Neural cell (in vitro differentiated cells): Measurements from ENCODE around the gene YY1.

Experiments used
- EP300 ChIP-seq: fragments of 450-650 bp; conservative IDR thresholded peaks from 2 replicates; pipeline ENCODE4 v1.6.1; 2014; ENCODE audit warnings: antibody characterized with exemption, mild to moderate bottlenecking, moderate library complexity; ENCODE audit not compliant: poor library complexity, severe bottlenecking
- EZH2 ChIP-seq: fragments of 200-600, 300-800 bp; shearing (Covaris generic), sonication (generic); IDR thresholded peaks from 2 replicates; pipeline ENCODE4 v1.6.1; 2014; ENCODE audit warnings: antibody characterized with exemption, low read length, borderline replicate concordance, mild to moderate bottlenecking; ENCODE audit not compliant: insufficient read depth, poor library complexity, severe bottlenecking
- MXI1 ChIP-seq: fragments of 450-650 bp; conservative IDR thresholded peaks from 2 replicates; pipeline ENCODE4 v1.6.1; 2014; ENCODE audit warnings: antibody characterized with exemption, mild to moderate bottlenecking; ENCODE audit not compliant: poor library complexity, severe bottlenecking
- POLR2AphosphoS5 ChIP-seq: IDR thresholded peaks from 2 replicates; pipeline ENCODE4 v1.6.1; 2012
- RAD21 ChIP-seq: fragments of 450-650 bp; conservative IDR thresholded peaks from 2 replicates; pipeline ENCODE4 v1.6.1; 2014; ENCODE audit warnings: antibody characterized with exemption, mild to moderate bottlenecking, moderate library complexity
- TF ChIP-seq, protein P1 (sequence below): fragments of 450-650 bp; IDR thresholded peaks from 2 replicates; pipeline ENCODE4 v1.5.1; 2014; ENCODE audit warnings: antibody characterized with exemption, mild to moderate bottlenecking, moderate library complexity; ENCODE audit not compliant: poor library complexity, severe bottlenecking
- TF ChIP-seq, protein P2 (sequence below): IDR thresholded peaks from 2 replicates; pipeline ENCODE4 v1.6.1; 2012; ENCODE audit warnings: borderline replicate concordance

DNA sequence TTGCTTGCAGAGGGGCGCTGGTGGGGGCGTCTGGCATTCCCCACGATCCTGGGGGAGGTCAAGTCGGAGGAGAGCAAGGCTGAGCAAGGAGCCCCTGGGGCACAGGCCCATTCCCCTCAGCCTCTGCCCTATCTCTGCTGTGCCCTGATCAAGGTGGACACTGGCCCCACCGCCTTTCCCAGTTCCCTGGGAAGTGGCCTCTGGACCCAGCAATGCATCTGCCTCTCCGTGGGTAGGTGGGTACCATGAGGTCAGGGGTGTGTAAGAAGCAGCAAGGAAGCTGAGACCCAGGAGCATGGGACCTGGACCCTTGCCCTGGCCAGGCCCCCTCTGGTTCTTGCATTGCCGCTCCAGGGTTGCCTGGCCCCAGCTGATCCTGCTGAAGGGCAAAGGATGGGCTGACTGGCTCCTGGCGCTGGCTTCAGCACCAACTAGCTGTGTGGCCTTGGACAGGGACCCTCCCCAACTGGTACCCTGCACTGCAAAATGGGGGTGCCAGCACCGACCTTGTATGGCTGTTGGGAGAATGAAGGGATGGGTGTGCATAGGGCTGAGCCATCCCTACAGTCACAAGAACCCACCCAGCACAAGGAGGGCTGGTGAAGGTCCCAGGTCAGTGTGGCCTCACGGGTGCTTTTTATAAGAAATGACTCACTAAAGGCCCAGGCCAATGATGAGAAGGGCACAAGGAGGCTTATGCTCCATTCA lies 47.7 kb downstream of the YY1 start:
- TF ChIP-seq POLR2AphosphoS5 (no peak), RAD21 (no peak), EP300 (no peak), MXI1 (no peak), EZH2 (no peak)
- TF ChIP-seq, protein P1, sequence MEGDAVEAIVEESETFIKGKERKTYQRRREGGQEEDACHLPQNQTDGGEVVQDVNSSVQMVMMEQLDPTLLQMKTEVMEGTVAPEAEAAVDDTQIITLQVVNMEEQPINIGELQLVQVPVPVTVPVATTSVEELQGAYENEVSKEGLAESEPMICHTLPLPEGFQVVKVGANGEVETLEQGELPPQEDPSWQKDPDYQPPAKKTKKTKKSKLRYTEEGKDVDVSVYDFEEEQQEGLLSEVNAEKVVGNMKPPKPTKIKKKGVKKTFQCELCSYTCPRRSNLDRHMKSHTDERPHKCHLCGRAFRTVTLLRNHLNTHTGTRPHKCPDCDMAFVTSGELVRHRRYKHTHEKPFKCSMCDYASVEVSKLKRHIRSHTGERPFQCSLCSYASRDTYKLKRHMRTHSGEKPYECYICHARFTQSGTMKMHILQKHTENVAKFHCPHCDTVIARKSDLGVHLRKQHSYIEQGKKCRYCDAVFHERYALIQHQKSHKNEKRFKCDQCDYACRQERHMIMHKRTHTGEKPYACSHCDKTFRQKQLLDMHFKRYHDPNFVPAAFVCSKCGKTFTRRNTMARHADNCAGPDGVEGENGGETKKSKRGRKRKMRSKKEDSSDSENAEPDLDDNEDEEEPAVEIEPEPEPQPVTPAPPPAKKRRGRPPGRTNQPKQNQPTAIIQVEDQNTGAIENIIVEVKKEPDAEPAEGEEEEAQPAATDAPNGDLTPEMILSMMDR, result no peak
- TF ChIP-seq, protein P2, sequence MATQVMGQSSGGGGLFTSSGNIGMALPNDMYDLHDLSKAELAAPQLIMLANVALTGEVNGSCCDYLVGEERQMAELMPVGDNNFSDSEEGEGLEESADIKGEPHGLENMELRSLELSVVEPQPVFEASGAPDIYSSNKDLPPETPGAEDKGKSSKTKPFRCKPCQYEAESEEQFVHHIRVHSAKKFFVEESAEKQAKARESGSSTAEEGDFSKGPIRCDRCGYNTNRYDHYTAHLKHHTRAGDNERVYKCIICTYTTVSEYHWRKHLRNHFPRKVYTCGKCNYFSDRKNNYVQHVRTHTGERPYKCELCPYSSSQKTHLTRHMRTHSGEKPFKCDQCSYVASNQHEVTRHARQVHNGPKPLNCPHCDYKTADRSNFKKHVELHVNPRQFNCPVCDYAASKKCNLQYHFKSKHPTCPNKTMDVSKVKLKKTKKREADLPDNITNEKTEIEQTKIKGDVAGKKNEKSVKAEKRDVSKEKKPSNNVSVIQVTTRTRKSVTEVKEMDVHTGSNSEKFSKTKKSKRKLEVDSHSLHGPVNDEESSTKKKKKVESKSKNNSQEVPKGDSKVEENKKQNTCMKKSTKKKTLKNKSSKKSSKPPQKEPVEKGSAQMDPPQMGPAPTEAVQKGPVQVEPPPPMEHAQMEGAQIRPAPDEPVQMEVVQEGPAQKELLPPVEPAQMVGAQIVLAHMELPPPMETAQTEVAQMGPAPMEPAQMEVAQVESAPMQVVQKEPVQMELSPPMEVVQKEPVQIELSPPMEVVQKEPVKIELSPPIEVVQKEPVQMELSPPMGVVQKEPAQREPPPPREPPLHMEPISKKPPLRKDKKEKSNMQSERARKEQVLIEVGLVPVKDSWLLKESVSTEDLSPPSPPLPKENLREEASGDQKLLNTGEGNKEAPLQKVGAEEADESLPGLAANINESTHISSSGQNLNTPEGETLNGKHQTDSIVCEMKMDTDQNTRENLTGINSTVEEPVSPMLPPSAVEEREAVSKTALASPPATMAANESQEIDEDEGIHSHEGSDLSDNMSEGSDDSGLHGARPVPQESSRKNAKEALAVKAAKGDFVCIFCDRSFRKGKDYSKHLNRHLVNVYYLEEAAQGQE, result no peak
